Measurements from ENCODE around the gene SEC14L2. TPM values are rescaled to one million over a fixed set of nuclear protein-coding genes. Genes with fewer than 3 reads are reported as not detected.

Gene SEC14L2
- total and polyA plus RNA-seq, 2 experiments from 2014 or later, result 2.5 to 4.2 TPM

- TF ChIP-seq REST (IDR thresholded peaks at IDR 0.05; ENCODE audit: unreplicated experiment) (no peak), EZH2phosphoT487 (IDR thresholded peaks at IDR 0.05; ENCODE audit: unreplicated experiment) (no peak), ETS1 (IDR thresholded peaks at IDR 0.05) (no peak), JUNB (IDR thresholded peaks at IDR 0.05; ENCODE audit: unreplicated experiment) (no peak), ZNF114 (CRISPR knock-in tag; IDR thresholded peaks at IDR 0.05) (no peak), ZNF331 (CRISPR knock-in tag; IDR thresholded peaks at IDR 0.05; ENCODE audit: low read depth) (no peak), NANOG (IDR thresholded peaks at IDR 0.05; ENCODE audit: borderline replicate concordance) (no peak), EZH2 (IDR thresholded peaks at IDR 0.05; ENCODE audit: low read depth, unreplicated experiment) (no peak), CTCF (conservative IDR thresholded peaks at IDR 0.05; ENCODE audit: low read depth in 2 of 2) (no peak), CREB1 (CRISPR knock-in tag; IDR thresholded peaks at IDR 0.05; ENCODE audit: low read depth) (no peak), POLR2AphosphoS5 (IDR thresholded peaks at IDR 0.05; ENCODE audit: low read depth) (no peak)
Measured at GRCh38 chr22:30422481-30423300, 25.9 kb downstream of the SEC14L2 start (continued).
